ENCODE results near the gene CELSR2.

DNA sequence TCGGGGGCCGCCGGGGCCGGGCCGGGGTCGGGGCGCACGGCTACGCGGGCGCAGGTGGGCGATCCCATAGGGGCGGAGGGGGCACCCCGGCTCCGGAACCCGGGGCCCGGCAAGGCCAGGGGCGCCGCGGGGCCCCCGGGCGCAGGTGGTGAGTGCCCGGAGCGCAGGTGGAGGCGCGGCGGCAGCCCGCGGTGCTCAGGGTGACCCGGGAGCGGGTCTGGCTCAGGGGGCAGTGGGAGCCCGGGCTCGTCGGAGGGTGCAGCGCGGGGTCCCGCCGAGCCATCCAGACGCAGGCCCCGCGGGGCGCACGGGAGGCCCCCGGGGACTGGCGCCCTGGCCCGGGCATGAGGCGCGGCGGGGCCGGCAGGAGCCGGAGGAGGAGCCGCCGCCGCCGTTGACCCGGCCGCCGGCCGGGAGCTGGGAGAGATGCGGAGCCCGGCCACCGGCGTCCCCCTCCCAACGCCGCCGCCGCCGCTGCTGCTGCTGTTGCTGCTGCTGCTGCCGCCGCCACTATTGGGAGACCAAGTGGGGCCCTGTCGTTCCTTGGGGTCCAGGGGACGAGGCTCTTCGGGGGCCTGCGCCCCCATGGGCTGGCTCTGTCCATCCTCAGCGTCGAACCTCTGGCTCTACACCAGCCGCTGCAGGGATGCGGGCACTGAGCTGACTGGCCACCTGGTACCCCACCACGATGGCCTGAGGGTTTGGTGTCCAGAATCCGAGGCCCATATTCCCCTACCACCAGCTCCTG, 489 bp downstream of the CELSR2 start:
- TF ChIP-seq GATA3 (IDR thresholded peaks at IDR 0.05; ENCODE audit: low read depth, low read length): no peak
- TF ChIP-seq GATA2 (IDR thresholded peaks at IDR 0.05; ENCODE audit: low read depth, low read length): no peak
